ENCODE data around the gene SPRR2D.

DNA sequence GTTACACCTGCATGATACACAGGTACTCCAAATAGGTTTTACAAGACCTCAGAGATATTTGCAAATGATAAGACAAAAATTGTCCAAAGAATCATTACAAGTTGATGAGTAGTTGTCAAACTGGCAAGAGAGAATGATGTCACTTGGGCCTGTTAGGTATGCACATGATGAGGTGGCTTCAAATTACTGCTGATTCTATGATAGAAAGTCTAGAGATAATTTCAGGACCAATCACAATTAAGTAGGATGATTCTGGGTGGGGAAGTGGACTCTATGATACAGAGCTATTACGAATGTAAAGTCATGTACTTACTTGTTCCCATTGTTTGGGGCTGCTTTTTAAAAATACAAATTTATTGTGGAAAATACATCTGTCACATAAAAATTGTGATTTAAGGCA lies 15.1 kb downstream of the SPRR2D start:
- no peak for TF ChIP-seq EZH2 (IDR thresholded peaks at IDR 0.05; ENCODE audit: insufficient read depth, low read length)
- TF ChIP-seq, protein P1, sequence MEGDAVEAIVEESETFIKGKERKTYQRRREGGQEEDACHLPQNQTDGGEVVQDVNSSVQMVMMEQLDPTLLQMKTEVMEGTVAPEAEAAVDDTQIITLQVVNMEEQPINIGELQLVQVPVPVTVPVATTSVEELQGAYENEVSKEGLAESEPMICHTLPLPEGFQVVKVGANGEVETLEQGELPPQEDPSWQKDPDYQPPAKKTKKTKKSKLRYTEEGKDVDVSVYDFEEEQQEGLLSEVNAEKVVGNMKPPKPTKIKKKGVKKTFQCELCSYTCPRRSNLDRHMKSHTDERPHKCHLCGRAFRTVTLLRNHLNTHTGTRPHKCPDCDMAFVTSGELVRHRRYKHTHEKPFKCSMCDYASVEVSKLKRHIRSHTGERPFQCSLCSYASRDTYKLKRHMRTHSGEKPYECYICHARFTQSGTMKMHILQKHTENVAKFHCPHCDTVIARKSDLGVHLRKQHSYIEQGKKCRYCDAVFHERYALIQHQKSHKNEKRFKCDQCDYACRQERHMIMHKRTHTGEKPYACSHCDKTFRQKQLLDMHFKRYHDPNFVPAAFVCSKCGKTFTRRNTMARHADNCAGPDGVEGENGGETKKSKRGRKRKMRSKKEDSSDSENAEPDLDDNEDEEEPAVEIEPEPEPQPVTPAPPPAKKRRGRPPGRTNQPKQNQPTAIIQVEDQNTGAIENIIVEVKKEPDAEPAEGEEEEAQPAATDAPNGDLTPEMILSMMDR (IDR thresholded peaks at IDR 0.05; ENCODE audit: insufficient read depth, low read depth, low read length), result no peak

Measured in astrocyte (in vitro differentiated cells and primary cell).